CD4-positive, alpha-beta T cell treated with Interleukin-10 for 1 hour (primary cell): ENCODE results near the gene VPS16.

Experiments used
- DNase-seq: peaks from one replicate; pipeline ENCODE4 v3.0.0-alpha.2; 2020

The VPS16 gene

DNA sequence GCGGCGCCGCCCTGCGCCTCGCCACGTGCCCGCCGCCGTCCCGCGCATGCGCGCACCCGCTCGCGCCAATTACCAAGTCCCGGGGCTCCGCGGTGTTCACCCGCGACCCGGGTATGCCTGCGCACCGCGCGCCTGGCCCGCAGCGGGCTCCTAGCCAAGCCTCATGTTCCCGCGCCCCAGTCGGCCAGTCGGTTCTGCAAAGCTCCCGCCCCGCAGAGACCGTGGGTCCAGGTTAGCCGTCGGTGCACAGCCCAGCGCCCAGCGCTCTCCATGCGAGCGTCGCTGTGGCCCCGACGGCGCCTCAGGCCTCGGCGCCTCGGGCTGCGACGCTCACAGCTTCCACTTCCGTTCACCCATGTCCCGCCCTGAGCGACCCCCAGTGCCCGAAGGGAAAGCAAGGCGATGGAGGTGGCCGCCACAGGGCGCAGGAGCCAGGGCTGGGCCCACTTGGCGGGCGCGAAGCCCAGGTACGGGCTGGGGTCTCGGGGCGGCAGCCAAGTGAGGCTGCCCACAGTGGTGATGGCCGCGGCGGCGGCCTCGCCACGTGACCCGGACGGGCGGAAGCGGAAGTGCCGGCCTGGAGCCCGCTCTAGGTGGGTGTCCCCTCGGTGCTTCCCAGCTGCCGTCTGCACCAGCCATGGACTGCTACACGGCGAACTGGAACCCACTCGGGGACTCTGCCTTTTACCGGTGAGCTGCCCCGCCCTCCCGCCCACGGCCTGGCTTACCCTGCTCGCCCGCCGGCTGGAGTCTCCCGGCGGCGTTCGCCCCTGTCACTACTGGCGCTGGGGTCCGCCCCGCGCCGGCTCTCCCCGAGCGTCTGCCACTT is at the start of gene VPS16, which contains the start of gene PCED1A:
TSS of gene VPS16 (plus strand) at position 608 of the 829 bp plus-strand sequence. CDS start at position 638, 30 bp downstream.
TSS of gene PCED1A (minus strand) at position 518 of the 829 bp plus-strand sequence. CDS start 743 bp downstream, outside the sequence.
- DNase-seq, result peak; percentile 89

- DNase-seq, result no peak
Observed at GRCh38 chr20:2793471-2793870, 47.1 kb upstream of the VPS16 start.

DNA sequence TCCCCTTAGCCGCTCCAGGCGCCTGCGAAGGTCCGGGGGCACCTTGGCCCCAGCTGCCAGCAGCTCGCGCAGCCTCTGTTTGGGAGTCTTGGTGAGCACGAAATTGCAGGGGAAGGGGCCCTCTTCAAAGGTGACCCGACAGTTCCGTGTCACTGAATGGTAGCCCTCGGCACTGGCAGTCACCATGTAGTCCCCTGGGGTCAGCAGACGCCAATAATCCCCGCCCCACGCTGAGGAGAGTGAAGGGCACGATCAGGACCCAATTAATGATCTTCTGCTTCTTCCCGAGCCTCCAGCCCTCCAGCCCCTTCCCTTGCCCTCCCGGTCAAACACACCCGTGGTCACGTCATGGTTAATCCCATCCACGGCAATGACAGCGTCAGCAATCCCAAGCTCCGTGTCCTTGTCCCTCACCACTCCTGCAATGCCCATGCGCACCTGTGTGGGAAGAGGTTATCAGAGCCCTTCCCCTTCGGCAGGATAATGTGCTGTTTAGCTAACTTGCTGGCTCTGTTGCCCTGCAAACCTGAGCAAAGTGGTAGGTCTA is 46.3 kb upstream of the VPS16 start:
- DNase-seq, result no peak

DNA sequence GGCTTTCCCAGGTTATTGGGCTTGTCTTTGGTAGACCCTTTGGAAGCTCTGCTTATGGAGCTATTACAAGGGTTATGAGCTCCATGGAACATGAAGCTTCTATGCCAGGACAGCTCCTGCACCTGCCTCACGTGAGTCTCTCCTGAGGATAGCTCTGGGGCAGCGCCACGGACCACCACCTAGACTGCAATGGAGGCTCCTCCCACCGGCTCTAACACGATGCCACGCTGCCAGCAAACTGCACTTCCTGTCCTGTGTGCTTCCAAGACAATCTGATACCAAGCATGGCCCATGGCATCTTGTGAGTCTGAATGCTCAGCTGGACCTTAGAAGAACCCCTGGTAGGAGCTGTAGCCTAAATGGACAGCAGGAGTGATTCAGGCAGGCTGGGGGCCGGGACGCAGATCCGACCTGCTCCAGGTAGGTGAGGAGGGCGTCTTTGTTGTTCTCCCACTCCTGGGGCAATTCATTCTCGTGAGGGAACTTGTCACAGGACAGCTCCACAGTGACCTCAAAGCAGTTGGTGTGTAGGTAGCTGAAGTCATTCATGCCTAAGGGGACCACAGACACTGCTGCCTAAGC is 45.6 kb upstream of the VPS16 start:
- DNase-seq, result no peak

- DNase-seq, result no peak
Observed at GRCh38 chr20:2795451-2795850, 45.1 kb upstream of the VPS16 start.

GRCh38 chr20:2796011-2796660 is 44.4 kb upstream of the VPS16 start:
- DNase-seq, result no peak

- DNase-seq, result no peak
Observed at GRCh38 chr20:2797136-2797983, 43.2 kb upstream of the VPS16 start.

GRCh38 chr20:2798095-2798805 is 42.3 kb upstream of the VPS16 start:
- no peak for DNase-seq

DNA sequence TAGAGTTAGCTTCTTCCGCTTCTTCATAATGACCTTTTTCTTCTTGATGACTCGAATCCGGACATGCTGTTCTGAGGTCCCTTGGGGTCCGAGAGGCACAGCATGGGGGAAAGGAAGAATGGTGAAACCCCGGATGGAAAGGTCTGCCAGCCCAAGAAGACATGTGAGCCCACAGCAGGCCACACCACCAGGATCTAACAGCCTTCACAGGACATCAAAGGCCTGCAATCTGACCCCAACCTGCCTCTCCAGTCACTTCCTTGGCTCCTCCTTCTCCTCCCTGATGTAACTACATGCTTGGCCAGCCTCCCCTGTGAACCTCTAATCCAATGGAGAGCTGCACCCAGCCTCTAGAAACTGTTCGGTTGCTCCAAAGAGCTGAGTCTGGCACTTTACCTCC is 41.7 kb upstream of the VPS16 start:
- DNase-seq, result no peak

DNA sequence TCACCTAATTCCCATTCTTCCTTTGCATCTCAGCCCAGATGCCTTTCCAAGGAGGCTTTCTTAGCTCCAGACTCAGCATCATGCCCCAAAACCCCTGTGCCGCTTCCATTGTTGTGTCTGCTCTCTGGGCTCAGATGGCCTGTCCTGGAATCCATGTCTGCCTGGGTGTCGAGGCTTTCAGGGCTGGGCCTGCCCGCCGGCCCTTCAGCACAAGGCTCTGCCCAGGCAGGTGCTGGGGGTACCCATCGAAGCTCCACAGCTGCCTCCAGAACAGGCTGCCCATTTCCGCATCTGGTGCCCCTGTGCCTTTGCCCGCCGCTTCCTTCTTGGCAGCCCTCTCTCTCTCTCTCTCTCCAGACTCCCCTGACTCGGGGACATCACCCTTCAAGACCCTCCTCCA is 41.3 kb upstream of the VPS16 start:
- no peak for DNase-seq

GRCh38 chr20:2799688-2800520 is 40.6 kb upstream of the VPS16 start:
- no peak for DNase-seq

DNA sequence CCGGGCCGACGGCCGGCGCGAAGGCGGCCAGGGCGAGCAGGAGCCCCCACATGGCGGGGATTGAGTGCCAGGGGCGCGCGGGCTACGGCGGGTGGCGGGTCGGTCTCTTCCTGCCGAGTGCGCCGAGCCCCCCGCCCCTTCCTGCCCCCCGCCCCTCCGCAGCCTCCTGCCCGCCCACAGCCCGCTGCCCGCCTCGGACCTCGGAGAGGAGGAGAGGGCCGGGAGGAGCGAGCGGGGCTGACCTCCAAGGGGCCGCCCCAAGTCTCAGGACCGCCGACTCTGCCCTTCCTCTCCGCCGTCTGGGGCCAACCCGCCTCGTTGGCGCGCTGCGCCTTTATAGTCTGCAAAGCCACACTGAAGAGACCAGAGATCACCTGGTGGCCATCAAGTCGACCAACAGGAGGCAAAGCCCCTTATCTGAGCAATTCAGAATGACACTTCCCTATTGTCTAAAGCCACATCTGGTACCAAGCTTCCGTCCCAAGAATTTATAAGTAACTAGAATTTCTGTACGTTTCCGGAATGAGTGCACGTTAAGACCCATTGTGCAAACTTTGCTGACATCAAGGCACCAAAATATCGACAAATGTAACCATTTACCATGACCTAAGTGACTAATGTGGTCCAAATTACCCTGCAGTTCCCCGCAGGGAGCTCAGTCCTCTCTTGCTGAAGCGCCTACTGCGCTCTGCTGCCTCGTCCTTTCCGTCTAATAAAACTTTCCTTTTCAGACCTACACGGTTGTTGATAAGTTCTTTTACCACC is 39.8 kb upstream of the VPS16 start, which contains the start of gene CPXM1:
TSS of gene CPXM1 (minus strand) at position 107 of the 765 bp plus-strand sequence. CDS start at position 52, 55 bp downstream.
- DNase-seq, result no peak

DNA sequence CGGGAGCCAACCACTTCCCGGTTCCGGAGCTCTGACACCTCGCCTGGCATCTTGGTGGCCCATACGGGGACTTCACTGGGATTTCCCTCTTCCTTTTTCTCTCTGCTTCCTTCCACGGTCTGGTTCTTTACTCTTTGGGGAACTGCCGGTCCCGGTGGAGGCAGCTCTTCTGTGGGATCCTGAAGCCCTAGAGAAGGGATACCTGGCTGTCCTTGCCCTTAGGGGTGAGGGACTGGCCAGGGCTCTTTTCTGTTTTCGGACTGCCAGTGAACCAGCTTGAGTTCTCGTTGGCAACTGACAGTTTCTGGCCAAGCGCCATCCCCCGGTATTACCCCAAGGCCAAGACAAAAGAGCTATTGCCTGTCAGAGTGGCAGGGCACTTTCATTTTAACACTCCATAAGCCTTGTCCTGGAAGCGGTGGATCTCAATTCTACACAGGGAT is 39.2 kb upstream of the VPS16 start:
- DNase-seq, result no peak

GRCh38 chr20:2804041-2804828 is 36.3 kb upstream of the VPS16 start:
- no peak for DNase-seq

- no peak for DNase-seq
Observed at GRCh38 chr20:2804852-2805688, 35.5 kb upstream of the VPS16 start.

DNA sequence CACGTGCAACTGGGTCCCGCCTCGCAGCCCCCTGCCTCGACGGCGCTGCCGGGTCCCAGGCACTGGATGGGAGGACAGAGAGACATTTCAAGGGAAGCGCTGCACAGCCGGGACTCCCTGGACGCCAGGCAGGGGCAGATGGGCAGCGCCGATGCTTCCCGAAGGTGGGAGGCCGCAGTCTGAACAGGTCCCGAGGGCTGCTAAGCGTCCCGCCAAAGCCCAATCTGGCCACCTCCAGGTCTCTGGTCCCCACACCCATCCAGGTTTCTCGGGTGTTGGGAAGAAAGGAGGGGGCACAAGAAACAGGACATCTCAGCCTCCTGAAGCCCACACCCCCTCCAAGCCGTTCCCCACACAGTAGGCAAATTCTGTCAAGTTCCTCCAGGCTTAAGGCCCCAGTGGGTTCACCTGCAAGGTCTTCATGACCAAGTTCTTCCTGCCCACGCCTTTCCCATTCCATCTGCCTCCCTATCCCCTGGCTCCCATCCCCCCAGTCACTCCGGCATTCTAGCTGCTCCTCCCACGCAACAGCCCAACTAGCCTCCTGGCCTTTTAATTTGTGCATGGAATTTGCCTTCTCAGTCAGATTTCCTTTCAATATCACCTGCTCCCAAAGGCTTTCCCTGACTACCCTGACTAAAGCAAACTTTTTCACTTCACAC is 34.7 kb upstream of the VPS16 start:
- DNase-seq, result no peak

DNA sequence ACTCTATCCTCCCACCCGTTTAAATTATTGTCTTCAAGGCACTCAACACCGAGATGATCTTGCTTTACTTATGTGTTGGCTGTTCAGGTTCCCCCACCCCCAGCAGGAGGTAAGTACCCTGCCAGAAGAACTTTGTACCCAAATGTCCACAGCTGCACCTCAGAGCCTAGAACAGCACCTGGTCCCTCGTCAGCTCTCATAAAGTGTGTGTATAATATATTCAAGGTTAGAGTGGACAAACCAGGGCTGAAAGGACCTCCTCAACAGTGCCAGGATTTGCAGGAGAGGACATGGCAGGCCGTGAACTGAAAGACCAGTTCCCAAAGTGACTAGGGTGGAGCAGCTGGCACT is 34.2 kb upstream of the VPS16 start:
- no peak for DNase-seq

DNA sequence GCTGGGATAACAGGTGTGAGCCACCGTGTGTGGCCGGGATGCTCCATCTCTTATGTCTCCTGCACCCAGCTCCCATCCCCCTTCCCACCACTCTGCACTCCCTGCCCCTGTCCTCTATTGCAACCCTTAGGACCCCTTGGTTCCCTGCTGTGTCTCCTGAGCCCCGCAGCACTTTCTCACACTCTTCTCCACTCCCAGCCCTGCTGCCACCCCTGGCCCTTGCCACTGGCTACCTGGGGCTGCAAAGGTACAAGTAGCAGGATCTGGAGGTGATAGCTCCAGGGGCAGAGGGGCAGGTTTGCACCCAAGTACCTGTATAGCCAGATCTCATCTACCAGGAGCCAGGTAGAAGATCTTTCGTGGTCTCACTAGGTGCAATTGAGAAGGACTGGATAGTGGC is 33.5 kb upstream of the VPS16 start:
- no peak for DNase-seq
